ENCODE results near the gene PHPT1. TPM values are rescaled to one million over a fixed set of nuclear protein-coding genes. Genes with fewer than 3 reads are reported as not detected.

PHPT1 gene
- total RNA-seq, 1 experiment from 2014 or later, result 161 TPM

GRCh38 chr9:136900556-136900955, 51.3 kb downstream of the PHPT1 start:
- Histone ChIP-seq H2BK120ac (ENCODE audit: low read depth, low read length, poor library complexity, severe bottlenecking) (no peak overlapping the region), H4K91ac (ENCODE audit: insufficient read length, low read depth, low read length) (no peak overlapping the region), H2AK5ac (ENCODE audit: insufficient read length, low read length) (no peak overlapping the region), H3T11ph (ENCODE audit: low read length) (no peak overlapping the region), H3K56ac (ENCODE audit: insufficient read length, low read depth, low read length) (no peak overlapping the region), H3K18ac (ENCODE audit: insufficient read length, low read depth, low read length) (no peak overlapping the region), H4K5ac (ENCODE audit: insufficient read length, low read depth, low read length) (no peak overlapping the region), H4K8ac (replicated peaks; ENCODE audit: insufficient read length, low read depth, low read length) (no peak overlapping the region), H3K9ac (ENCODE audit: extremely low read depth, insufficient read length, low read length) (no peak overlapping the region), H3K9me3 (ENCODE audit: control insufficient read depth, low read depth, low read length) (no peaks in the 10 kb centered on the region), H3K4me1 (ENCODE audit: insufficient read depth, low read length) (no peaks in the 10 kb centered on the region), H2AFZ (ENCODE audit: low read length) (no peak overlapping the region), H3K27ac (ENCODE audit: insufficient read length, low read depth, low read length) (no peak overlapping the region), H3K23me2 (ENCODE audit: insufficient read length, low read depth, low read length, poor library complexity, severe bottlenecking) (no peaks in the 10 kb centered on the region), H3K79me1 (ENCODE audit: insufficient read depth, low read depth, low read length, poor library complexity, severe bottlenecking) (peaks cover 2% of the 10 kb centered on the region), H3K4me2 (ENCODE audit: insufficient read depth, insufficient read length, low read length) (no peak overlapping the region), H4K20me1 (ENCODE audit: control insufficient read depth, insufficient read depth, insufficient read length) (no peaks in the 10 kb centered on the region), H2BK12ac (ENCODE audit: insufficient read length, low read depth, low read length) (no peak overlapping the region), H3K4ac (ENCODE audit: low read depth, low read length) (no peak overlapping the region), H3K14ac (ENCODE audit: insufficient read depth, low read length) (no peak overlapping the region), H3K23ac (ENCODE audit: insufficient read length, low read depth, low read length) (no peak overlapping the region), H2BK15ac (ENCODE audit: low read depth, low read length) (no peak overlapping the region), H3K79me2 (ENCODE audit: insufficient read depth, low read length) (no peaks in the 10 kb centered on the region; the same call in 1 of the 2 replicates), H2BK20ac (ENCODE audit: low read depth, low read length, poor library complexity, severe bottlenecking) (no peak overlapping the region), H2BK5ac (ENCODE audit: insufficient read length, low read length) (no peak overlapping the region), H3K27me3 (ENCODE audit: insufficient read depth, low read length) (no peaks in the 10 kb centered on the region)
- peaks cover 5 to 6% of the 10 kb centered on the region in 2 experiments; a peak in 2 of 4 replicates for H3K4me1 Mint-ChIP-seq
- no peak overlapping the region for H3K4me3 Mint-ChIP-seq
- H3K27me3 Mint-ChIP-seq (ENCODE audit: low read depth), result no peaks in the 10 kb centered on the region; the same call in 1 of the 2 replicates
- no peak for DNase-seq
- no CpG with 5 or more reads among the region's 10 CpGs for WGBS (ENCODE audit: extremely low coverage, insufficient read length, low lambda C conversion rate)
- H3K9me3 Mint-ChIP-seq, result no peaks in the 10 kb centered on the region
- peak overlapping the region in 2 of 3 experiments; percentile 22 to 53; a peak in 1 of 7 replicates for H3K27ac Mint-ChIP-seq
- peaks cover 34 to 59% (median 54%) of the 10 kb centered on the region in 3 experiments for H3K36me3 Mint-ChIP-seq (ENCODE audit: insufficient read depth in 1 of 3, low read depth in 3 of 3)
- TF ChIP-seq CTCF (conservative IDR thresholded peaks at IDR 0.05), result no peak

Small RNA genes lying within 50 kb of the gene (microRNA-seq; reads per million reads assigned to microRNA genes)
- not detected for gene MIR4292 (ENCODE audit: borderline microRNAs expressed)
- not detected for gene MIR4479 (ENCODE audit: borderline microRNAs expressed)

Other genes with a start within 250 kb of the PHPT1 start
- gene EGFL7, start 186.5 kb upstream of the PHPT1 start, total RNA-seq (2021), result 37.7 and 38.0 TPM in 2 replicates
- 28.3 and 29.7 TPM in 2 replicates for gene AGPAT2, start 162.0 kb upstream of the PHPT1 start, total RNA-seq (2021)
- gene DIPK1B, start 136.8 kb upstream of the PHPT1 start, total RNA-seq (2021), result 38.2 and 40.3 TPM in 2 replicates
- gene LCN10, start 106.5 kb upstream of the PHPT1 start, total RNA-seq (2021), result 0.75 and 1.5 TPM in 2 replicates
- gene LCN6, start 100.9 kb upstream of the PHPT1 start, total RNA-seq (2021), result not detected in 2 replicates
- not detected in 2 replicates for gene LCN8, start 91.2 kb upstream of the PHPT1 start, total RNA-seq (2021)
- 0.61 TPM in 1 of 2 replicates, not detected in the other for gene LCN15, start 84.9 kb upstream of the PHPT1 start, total RNA-seq (2021)
- gene TMEM141, start 58.1 kb upstream of the PHPT1 start, total RNA-seq (2021), result 55.2 and 58.9 TPM in 2 replicates
- gene CCDC183, start 53.1 kb upstream of the PHPT1 start, total RNA-seq (2021), result 0.59 and 1.1 TPM in 2 replicates
- 108 and 114 TPM in 2 replicates for gene RABL6, start 41.5 kb upstream of the PHPT1 start, total RNA-seq (2021)
- 1.8 and 2.3 TPM in 2 replicates for gene AJM1, start 6.9 kb upstream of the PHPT1 start, total RNA-seq (2021)
- gene MAMDC4, start 2.9 kb downstream of the PHPT1 start, total RNA-seq (2021), result 6.9 and 9.2 TPM in 2 replicates
- 318 and 328 TPM in 2 replicates for gene EDF1, start 16.9 kb downstream of the PHPT1 start, total RNA-seq (2021)
- 48.8 and 49.2 TPM in 2 replicates for gene TRAF2, start 37.1 kb downstream of the PHPT1 start, total RNA-seq (2021)
- 62.2 and 65.0 TPM in 2 replicates for gene FBXW5, start 95.3 kb downstream of the PHPT1 start, total RNA-seq (2021)
- 0.96 and 1.3 TPM in 2 replicates for gene C8G, start 95.8 kb downstream of the PHPT1 start, total RNA-seq (2021)
- 2.1 and 4.5 TPM in 2 replicates for gene LCN12, start 102.9 kb downstream of the PHPT1 start, total RNA-seq (2021)
- gene PTGDS, start 128.1 kb downstream of the PHPT1 start, total RNA-seq (2021), result 3.6 and 4.8 TPM in 2 replicates
- 0.18 and 0.20 TPM in 2 replicates for gene LCNL1, start 133.6 kb downstream of the PHPT1 start, total RNA-seq (2021)
- 46.8 and 51.2 TPM in 2 replicates for gene PAXX, start 143.0 kb downstream of the PHPT1 start, total RNA-seq (2021)
- 0.29 and 0.31 TPM in 2 replicates for gene CLIC3, start 147.2 kb downstream of the PHPT1 start, total RNA-seq (2021)
- 15.2 and 22.4 TPM in 2 replicates for gene ABCA2, start 178.8 kb downstream of the PHPT1 start, total RNA-seq (2021)
- gene FUT7, start 182.7 kb downstream of the PHPT1 start, total RNA-seq (2021), result not detected in 2 replicates
- 51.8 and 57.6 TPM in 2 replicates for gene NPDC1, start 196.8 kb downstream of the PHPT1 start, total RNA-seq (2021)
- gene ENTPD2, start 204.7 kb downstream of the PHPT1 start, total RNA-seq (2021), result 4.0 and 5.1 TPM in 2 replicates
- 29.8 and 30.0 TPM in 2 replicates for gene SAPCD2, start 221.1 kb downstream of the PHPT1 start, total RNA-seq (2021)
- gene UAP1L1, start 228.1 kb downstream of the PHPT1 start, total RNA-seq (2021), result 5.6 and 6.6 TPM in 2 replicates
- 32.7 and 34.9 TPM in 2 replicates for gene MAN1B1, start 237.6 kb downstream of the PHPT1 start, total RNA-seq (2021)